Islet of Langerhans (tissue), 1 donor: ENCODE results near the gene FAHD2A.
"Not testable (repeated sequence)": the region's sequence is repeated elsewhere in the genome, so short reads cannot be mapped to it uniquely, and the experiment has no call there.

ENCODE experiments used
- FAIRE-seq: peaks from one replicate; lab custom pipeline; 2011; peaks lifted over from hg19 to GRCh38; lab: Jason Lieb, UNC

Gene FAHD2A

GRCh38 chr2:95435872-95436209 lies 33.3 kb downstream of the FAHD2A start:
- FAIRE-seq, result not testable (repeated sequence)

- not testable (repeated sequence) for FAIRE-seq
Observed at GRCh38 chr2:95442474-95443099, 40.1 kb downstream of the FAHD2A start.

GRCh38 chr2:95445317-95445716 lies 42.8 kb downstream of the FAHD2A start:
- not testable (repeated sequence) for FAIRE-seq

GRCh38 chr2:95463292-95463691 lies 60.8 kb downstream of the FAHD2A start:
- not testable (repeated sequence) for FAIRE-seq
